Stimulated activated memory B cell treated with anti-CD40 and anti-IgM and Interleukin-4, amounts not matched to agents 10 μg/mL and 1 μg/mL and 100 μg/mL, for 72 hours (primary cell): ENCODE measurements around the gene FABP7.

Source experiments
- ATAC-seq: fragments of 150-1000 bp; cut with Tn5 transposase; 2 replicates; pipeline ENCODE4 v1.10.0; 2021
- H3K27ac Mint-ChIP-seq: one replicate; pipeline ENCODE4 v1.8.0; 2022; ENCODE audit warnings: mild to moderate bottlenecking, mixed read lengths
- H3K27me3 Mint-ChIP-seq: one replicate; pipeline ENCODE4 v1.8.0; 2022; ENCODE audit warnings: mixed read lengths
- H3K36me3 Mint-ChIP-seq: one replicate; pipeline ENCODE4 v1.8.0; 2022; ENCODE audit warnings: mixed read lengths
- H3K4me1 Mint-ChIP-seq: one replicate; pipeline ENCODE4 v1.8.0; 2022; ENCODE audit warnings: mixed read lengths
- H3K4me3 Mint-ChIP-seq: one replicate; pipeline ENCODE4 v1.8.0; 2022; ENCODE audit warnings: mild to moderate bottlenecking, moderate library complexity, mixed read lengths
- H3K9me3 Mint-ChIP-seq: one replicate; pipeline ENCODE4 v1.8.0; 2022; ENCODE audit warnings: mixed read lengths

The FABP7 gene

GRCh38 chr6:122831511-122831910 lies 52.0 kb downstream of the FABP7 start:
- peaks cover 8% of the 10 kb centered on the region for H3K27me3 Mint-ChIP-seq
- no peak overlapping the region for H3K27ac Mint-ChIP-seq
- no peak for ATAC-seq
- no peaks in the 10 kb centered on the region for H3K36me3 Mint-ChIP-seq
- no peaks in the 10 kb centered on the region for H3K4me1 Mint-ChIP-seq
- H3K4me3 Mint-ChIP-seq = no peak overlapping the region
- no peaks in the 10 kb centered on the region for H3K9me3 Mint-ChIP-seq

DNA sequence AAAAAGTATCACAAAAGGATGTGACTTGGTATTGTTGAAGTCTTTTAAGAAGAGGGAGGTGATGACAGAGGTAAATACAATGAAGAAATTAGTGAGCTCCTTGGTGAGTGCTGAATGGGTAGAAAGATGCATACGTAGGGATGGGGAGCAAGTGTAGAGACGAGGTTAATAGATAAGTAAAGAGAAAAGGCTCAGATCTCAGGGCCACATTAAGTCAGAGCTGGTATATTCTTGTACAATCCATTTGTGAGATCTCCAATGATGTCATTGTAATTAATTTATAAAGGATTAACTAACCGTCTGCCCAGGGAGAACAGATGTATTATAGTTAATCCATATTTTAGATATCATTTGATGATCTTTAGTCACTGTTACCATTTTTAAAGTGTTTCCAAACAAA lies 52.9 kb downstream of the FABP7 start:
- H3K9me3 Mint-ChIP-seq = no peaks in the 10 kb centered on the region
- H3K4me3 Mint-ChIP-seq = no peak overlapping the region
- H3K4me1 Mint-ChIP-seq = no peaks in the 10 kb centered on the region
- ATAC-seq = no peak
- no peak overlapping the region for H3K27ac Mint-ChIP-seq
- no peaks in the 10 kb centered on the region for H3K36me3 Mint-ChIP-seq
- peaks cover 8% of the 10 kb centered on the region for H3K27me3 Mint-ChIP-seq

- no peak overlapping the region for H3K4me3 Mint-ChIP-seq
- H3K9me3 Mint-ChIP-seq = no peaks in the 10 kb centered on the region
- no peaks in the 10 kb centered on the region for H3K36me3 Mint-ChIP-seq
- no peaks in the 10 kb centered on the region for H3K4me1 Mint-ChIP-seq
- no peak for ATAC-seq
- peaks cover 8% of the 10 kb centered on the region for H3K27me3 Mint-ChIP-seq
- no peak overlapping the region for H3K27ac Mint-ChIP-seq
Measured at GRCh38 chr6:122833021-122833491, 53.5 kb downstream of the FABP7 start.
